ENCODE data around the gene ADGRG1. TPM values are rescaled to one million over a fixed set of nuclear protein-coding genes. Genes with fewer than 3 reads are reported as not detected.

Gene ADGRG1
- total RNA-seq (10 to 100 TPM in 8 of 9 donors, 1 to 10 TPM in 1; 1.8 to 69.9 (median 43.2) TPM), polyA plus RNA-seq (10 to 100 TPM; 14.7 to 45.0 (median 19.8) TPM)
- long read RNA-seq, donor 1 = 0 reads
- long read RNA-seq, donor 2 = 0 reads
- long read RNA-seq, donor 3 = 0 reads
- long read RNA-seq, donor 4, partial matches to known transcripts = 0 of 2 reads
- long read RNA-seq, donor 4, other reads (novel, unspliced or antisense) = 2 of 2 reads
- long read RNA-seq, donor 5, full-length matches to known transcripts = 20 of 62 reads
- long read RNA-seq, donor 5, partial matches to known transcripts = 17 of 62 reads
- long read RNA-seq, donor 5, other reads (novel, unspliced or antisense) = 25 of 62 reads
- long read RNA-seq, donor 6, full-length matches to known transcripts = 2 of 4 reads
- long read RNA-seq, donor 6, partial matches to known transcripts = 1 of 4 reads
- long read RNA-seq, donor 6, other reads (novel, unspliced or antisense) = 1 of 4 reads
- long read RNA-seq, donor 7 = 0 reads
- long read RNA-seq, donor 8 = 0 reads
- long read RNA-seq, donor 9 = 0 reads
- long read RNA-seq, donor 10, partial matches to known transcripts = 0 of 1 reads
- long read RNA-seq, donor 10, other reads (novel, unspliced or antisense) = 0 of 1 reads

GRCh38 chr16:57628008-57628781 lies at the start of gene ADGRG1:
Gene ADGRG1 (plus strand): TSS chr16:57628630. CDS start chr16:57650288, 21,658 bp downstream.
- 5 to 17% (median 8%) methylated on average over 8 to 32 of the region's 32 CpGs for WGBS, 4 donors
- no peaks in the 10 kb centered on the region for H3K9me3 ChIP-seq (replicated peaks in 1 of 3)
- no peaks in the 10 kb centered on the region for H3K36me3 ChIP-seq (replicated peaks in 1 of 2)
- TF ChIP-seq CTCF (IDR thresholded peaks at IDR 0.05) (peak in 1 of 6 experiments; percentile 12), POLR2A (IDR thresholded peaks at IDR 0.05) (peak; percentile 60 to 61)
- peak within 1 kb of the TSS in 1 of 4 donors; percentile 52 for H3K4me3 ChIP-seq
- peak; percentile 85 to 95 (median 93) for DNase-seq
- H3K4me1 ChIP-seq (replicated peaks in 1 of 2) = peaks cover 14 to 33% of the 10 kb centered on the region in 2 donors
- peak within 1 kb of the TSS in 3 of 5 donors; percentile 45 to 89 (median 72) for H3K27ac ChIP-seq
- intact Hi-C loops (cut with DNase I) = no loop called here
- H3K27me3 ChIP-seq = no peaks in the 10 kb centered on the region

- TF ChIP-seq POLR2A (IDR thresholded peaks at IDR 0.05) = no peak
- no peak for TF ChIP-seq CTCF (IDR thresholded peaks at IDR 0.05)
- no peaks in the 10 kb centered on the region for H3K4me1 ChIP-seq (replicated peaks in 1 of 2)
- H3K4me3 ChIP-seq = no peak overlapping the region
- H3K27me3 ChIP-seq = peaks cover 6% of the 10 kb centered on the region
- intact Hi-C loops (cut with DNase I) = loop anchor here (10.0 kb wide), 1 partner anchor 145 kb away; no protein-coding TSS in a partner anchor
- no peak overlapping the region for H3K27ac ChIP-seq
- no peaks in the 10 kb centered on the region for H3K9me3 ChIP-seq (replicated peaks in 1 of 3)
- DNase-seq = no peak
- no peaks in the 10 kb centered on the region for H3K36me3 ChIP-seq (replicated peaks in 1 of 2)
- WGBS, 4 donors = 57 to 79% (median 63%) methylated on average over 2 of the region's 2 CpGs
These were observed 49.1 kb upstream of the ADGRG1 start for GRCh38 chr16:57579361-57579665.

GRCh38 chr16:57585051-57585687 lies 43.3 kb upstream of the ADGRG1 start:
- H3K4me1 ChIP-seq (replicated peaks in 1 of 2) = peaks cover 0 to under 1% of the 10 kb centered on the region in 2 donors
- H3K36me3 ChIP-seq (replicated peaks in 1 of 2) = no peaks in the 10 kb centered on the region
- H3K4me3 ChIP-seq = no peak overlapping the region
- H3K27ac ChIP-seq = no peak overlapping the region
- no peaks in the 10 kb centered on the region for H3K9me3 ChIP-seq (replicated peaks in 1 of 3)
- intact Hi-C loops (cut with DNase I) = loop anchor here in 1 of 2 donors (10.0 kb wide), 1 partner anchor 410 kb away; no protein-coding TSS in a partner anchor
- 44 to 48% (median 47%) methylated on average over 3 of the region's 3 CpGs for WGBS, 4 donors
- no peak for TF ChIP-seq CTCF (IDR thresholded peaks at IDR 0.05)
- no peak for TF ChIP-seq POLR2A (IDR thresholded peaks at IDR 0.05)
- H3K27me3 ChIP-seq = no peaks in the 10 kb centered on the region
- DNase-seq = no peak
